Nephron progenitor cell (in vitro differentiated cells): ENCODE data around the gene RPTOR.

Experiments
- DNase-seq: peaks from one replicate; pipeline ENCODE4 v3.0.0; 2021
- H3K27ac Mint-ChIP-seq: 2 replicates; pipeline ENCODE4 v1.8.0; 2021; ENCODE audit warnings: mild to moderate bottlenecking, moderate library complexity, mixed read lengths
- H3K27me3 Mint-ChIP-seq: 2 replicates; pipeline ENCODE4 v1.8.0; 2021; ENCODE audit warnings: mild to moderate bottlenecking, low read depth, mixed read lengths; ENCODE audit not compliant: poor library complexity
- H3K36me3 Mint-ChIP-seq: 2 replicates; pipeline ENCODE4 v1.8.0; 2021; ENCODE audit warnings: low read depth, mixed read lengths
- H3K4me1 Mint-ChIP-seq: 2 replicates; pipeline ENCODE4 v1.8.0; 2021; ENCODE audit warnings: mixed read lengths
- H3K4me3 Mint-ChIP-seq: 2 replicates; pipeline ENCODE4 v1.8.0; 2021; ENCODE audit warnings: mild to moderate bottlenecking, moderate library complexity, mixed read lengths
- H3K9me3 Mint-ChIP-seq: 2 replicates; pipeline ENCODE4 v1.8.0; 2021; ENCODE audit warnings: mild to moderate bottlenecking, moderate library complexity, mixed read lengths
- TF ChIP-seq, protein P1 (sequence below): fragments of 200-600 bp; sonication (generic); IDR thresholded peaks from 2 replicates; pipeline ENCODE4 v1.5.0; 2021; ENCODE audit warnings: antibody characterized with exemption

The RPTOR gene

DNA sequence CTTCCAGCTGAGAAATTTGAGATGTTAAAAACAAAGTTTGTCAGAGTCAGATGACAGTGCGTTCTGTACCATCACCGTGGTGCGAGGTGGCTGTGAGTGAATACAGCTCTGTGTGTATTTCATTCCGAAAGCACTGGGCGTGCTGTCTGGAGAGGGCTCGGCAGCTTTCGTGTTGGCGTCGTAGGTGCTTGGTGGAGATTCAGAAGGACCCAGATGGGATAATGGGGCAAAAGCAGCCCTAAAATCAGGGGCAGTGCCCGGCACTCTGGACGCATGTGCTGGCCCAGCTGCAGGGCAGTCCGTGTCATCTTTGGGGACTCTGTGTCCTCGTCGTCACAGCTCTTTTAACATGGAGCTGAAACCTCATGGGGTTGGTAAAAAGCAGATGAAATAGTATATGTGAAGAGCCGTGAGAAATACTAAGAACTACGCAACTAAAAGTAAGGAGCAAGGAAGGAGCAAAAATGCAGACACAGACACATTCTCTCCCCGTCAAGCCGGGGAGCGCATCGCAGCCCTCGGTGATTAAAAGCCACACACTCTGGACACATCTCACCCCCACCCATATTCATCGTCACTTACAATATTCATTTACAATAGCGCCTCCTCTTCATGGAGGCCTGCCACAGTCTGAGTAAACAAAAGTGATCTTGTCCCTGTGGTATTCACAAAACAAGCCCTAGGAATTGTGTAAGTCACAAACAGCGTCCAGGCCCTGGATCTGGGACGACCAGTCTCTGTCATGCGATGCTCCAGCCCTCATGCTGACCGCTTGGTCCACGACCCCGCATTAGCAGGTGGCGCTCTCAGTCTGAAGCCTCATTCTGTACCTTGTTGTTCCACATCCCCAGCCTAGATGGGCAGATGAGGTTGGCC lies 206.7 kb downstream of the RPTOR start:
- H3K9me3 Mint-ChIP-seq = no peaks in the 10 kb centered on the region
- TF ChIP-seq, protein P1, sequence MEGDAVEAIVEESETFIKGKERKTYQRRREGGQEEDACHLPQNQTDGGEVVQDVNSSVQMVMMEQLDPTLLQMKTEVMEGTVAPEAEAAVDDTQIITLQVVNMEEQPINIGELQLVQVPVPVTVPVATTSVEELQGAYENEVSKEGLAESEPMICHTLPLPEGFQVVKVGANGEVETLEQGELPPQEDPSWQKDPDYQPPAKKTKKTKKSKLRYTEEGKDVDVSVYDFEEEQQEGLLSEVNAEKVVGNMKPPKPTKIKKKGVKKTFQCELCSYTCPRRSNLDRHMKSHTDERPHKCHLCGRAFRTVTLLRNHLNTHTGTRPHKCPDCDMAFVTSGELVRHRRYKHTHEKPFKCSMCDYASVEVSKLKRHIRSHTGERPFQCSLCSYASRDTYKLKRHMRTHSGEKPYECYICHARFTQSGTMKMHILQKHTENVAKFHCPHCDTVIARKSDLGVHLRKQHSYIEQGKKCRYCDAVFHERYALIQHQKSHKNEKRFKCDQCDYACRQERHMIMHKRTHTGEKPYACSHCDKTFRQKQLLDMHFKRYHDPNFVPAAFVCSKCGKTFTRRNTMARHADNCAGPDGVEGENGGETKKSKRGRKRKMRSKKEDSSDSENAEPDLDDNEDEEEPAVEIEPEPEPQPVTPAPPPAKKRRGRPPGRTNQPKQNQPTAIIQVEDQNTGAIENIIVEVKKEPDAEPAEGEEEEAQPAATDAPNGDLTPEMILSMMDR = no peak
- no peak for DNase-seq
- no peaks in the 10 kb centered on the region for H3K27me3 Mint-ChIP-seq
- peaks cover 31% of the 10 kb centered on the region for H3K36me3 Mint-ChIP-seq
- peak overlapping the region; percentile 77 for H3K27ac Mint-ChIP-seq
- H3K4me3 Mint-ChIP-seq = no peak overlapping the region
- H3K4me1 Mint-ChIP-seq = peaks cover 48% of the 10 kb centered on the region

DNA sequence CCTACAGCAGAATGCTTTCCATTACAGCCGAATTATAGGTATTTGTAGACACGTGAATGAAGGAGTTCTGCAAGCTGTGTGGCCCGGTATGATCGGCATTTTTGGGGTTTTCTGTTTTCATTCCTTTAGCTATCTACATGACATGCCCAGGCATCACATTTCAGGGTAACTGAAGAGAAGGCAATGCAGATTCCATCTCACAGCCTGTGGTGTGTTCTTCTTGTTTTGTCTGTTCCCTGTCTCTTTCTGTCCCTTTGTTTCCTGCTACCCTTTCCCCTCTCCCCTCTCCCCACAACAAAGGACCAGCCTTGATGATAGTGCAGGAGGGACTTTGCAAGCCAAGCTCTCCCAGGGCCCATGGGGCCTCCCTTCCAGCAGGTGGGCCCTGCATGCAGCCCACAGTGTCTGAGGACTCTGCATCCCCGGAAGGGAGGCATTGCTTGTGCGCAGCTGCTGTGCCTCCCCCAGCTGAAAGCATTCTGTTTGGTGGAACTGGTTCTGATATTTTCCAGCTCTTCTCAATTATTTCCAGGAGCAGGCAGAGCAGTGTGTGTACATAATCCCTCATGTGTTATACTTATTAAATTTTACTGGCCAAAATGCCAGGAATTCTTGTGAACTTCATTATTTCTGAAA lies 207.4 kb downstream of the RPTOR start:
- Mint-ChIP-seq H3K9me3 (no peaks in the 10 kb centered on the region), H3K36me3 (peaks cover 32% of the 10 kb centered on the region), H3K4me3 (peak overlapping the region; percentile 33), H3K27ac (peak overlapping the region; percentile 73), H3K27me3 (no peaks in the 10 kb centered on the region), H3K4me1 (peaks cover 48% of the 10 kb centered on the region)
- TF ChIP-seq, protein P1 = no peak
- DNase-seq = no peak

DNA sequence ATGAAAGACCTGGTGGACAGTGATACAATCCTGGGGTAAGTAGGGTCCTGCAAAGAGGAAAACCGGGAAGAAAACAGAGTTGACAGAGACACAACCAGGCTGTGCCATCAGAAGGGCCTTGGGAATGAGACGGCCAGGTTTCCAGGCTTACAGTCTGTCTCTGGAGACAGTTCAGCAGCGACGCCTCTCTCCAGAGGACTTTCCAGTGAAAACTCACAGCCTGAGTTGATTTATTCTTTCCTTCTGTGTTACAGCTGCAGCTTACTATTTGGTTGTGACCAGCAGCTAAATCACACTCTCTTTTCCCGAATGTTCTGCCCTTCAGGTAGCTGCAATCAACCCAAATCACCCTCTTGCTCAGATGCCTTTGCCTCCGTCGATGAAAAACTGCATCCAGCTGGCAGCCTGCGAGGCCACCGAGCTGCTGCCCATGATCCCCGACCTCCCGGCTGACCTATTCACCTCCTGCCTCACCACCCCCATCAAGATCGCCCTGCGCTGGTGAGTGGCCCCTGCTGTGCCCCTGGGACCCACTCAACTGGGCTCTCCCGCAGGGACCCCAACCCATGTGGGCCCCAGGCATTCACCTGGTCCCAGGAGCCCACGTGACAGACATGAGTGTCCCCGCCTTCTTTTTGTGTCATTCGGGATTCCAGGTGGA lies 209.2 kb downstream of the RPTOR start:
- H3K4me3 Mint-ChIP-seq = peak overlapping the region; percentile 61
- TF ChIP-seq, protein P1 = no peak
- peaks cover 29% of the 10 kb centered on the region for H3K36me3 Mint-ChIP-seq
- H3K9me3 Mint-ChIP-seq = no peaks in the 10 kb centered on the region
- no peak for DNase-seq
- peak overlapping the region; percentile 96 for H3K27ac Mint-ChIP-seq
- no peaks in the 10 kb centered on the region for H3K27me3 Mint-ChIP-seq
- peaks cover 57% of the 10 kb centered on the region for H3K4me1 Mint-ChIP-seq

DNA sequence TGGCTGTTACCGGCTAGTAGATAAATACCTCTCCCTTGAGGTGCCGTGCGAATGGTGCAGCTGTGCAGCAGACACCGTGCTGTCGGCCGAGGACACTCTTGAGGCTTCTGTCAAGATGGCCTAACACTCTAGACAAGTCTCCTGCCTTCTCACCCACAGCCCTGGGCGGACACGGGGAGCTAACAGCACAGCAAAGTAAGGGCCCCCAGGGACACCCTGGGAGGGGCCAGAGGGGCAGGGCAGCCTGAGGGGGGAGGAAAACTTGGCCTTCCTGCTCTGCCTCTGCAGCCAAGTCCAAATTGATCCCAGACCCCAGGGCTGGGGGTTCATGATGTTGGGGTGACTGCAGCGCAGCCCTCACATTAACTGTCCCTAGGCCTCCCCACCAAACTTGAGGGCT lies 210.2 kb downstream of the RPTOR start:
- no peak for DNase-seq
- H3K27ac Mint-ChIP-seq = peak overlapping the region; percentile 46
- H3K9me3 Mint-ChIP-seq = no peaks in the 10 kb centered on the region
- no peaks in the 10 kb centered on the region for H3K27me3 Mint-ChIP-seq
- TF ChIP-seq, protein P1 = no peak
- H3K4me3 Mint-ChIP-seq = no peak overlapping the region
- H3K36me3 Mint-ChIP-seq = peaks cover 29% of the 10 kb centered on the region
- peaks cover 64% of the 10 kb centered on the region for H3K4me1 Mint-ChIP-seq

DNA sequence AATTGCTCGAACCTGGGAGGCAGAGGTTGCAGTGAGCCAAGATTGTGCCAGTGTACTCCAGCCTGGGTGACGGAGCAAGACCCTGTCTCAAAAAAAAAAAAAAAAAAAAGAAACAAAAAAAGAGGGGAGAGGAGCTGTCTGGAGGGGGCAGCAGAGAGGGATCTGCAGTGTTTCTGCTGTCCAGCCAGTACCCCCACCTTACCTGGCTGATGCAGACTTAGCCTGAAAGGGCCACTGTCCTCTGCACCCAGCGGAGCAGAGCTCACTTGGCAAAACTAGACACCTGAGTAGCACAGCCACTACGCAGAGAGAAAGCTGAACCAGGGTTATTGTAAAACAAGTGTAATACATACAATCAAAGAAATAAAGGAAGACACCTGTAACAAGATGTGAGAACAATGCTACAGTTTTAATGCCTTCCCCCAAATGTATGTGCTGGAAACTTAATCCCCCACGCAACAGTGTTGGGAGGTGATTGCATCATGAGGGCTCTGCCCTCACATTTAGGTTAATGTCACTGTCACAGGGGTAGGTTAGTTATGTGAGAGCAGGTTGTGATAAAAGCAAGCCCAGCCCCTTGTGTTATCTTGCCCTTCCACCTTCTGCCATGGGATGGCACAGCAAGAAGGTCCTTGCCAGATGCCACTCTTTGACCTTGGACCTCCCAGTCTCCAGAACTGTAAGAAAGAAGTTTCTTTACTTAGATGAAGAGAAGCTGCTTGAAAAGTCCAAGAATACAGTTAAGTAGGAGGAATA lies 211.2 kb downstream of the RPTOR start:
- Mint-ChIP-seq H3K36me3 (peaks cover 29% of the 10 kb centered on the region), H3K27ac (no peak overlapping the region), H3K4me1 (peaks cover 57% of the 10 kb centered on the region), H3K9me3 (no peaks in the 10 kb centered on the region), H3K27me3 (no peaks in the 10 kb centered on the region), H3K4me3 (no peak overlapping the region)
- TF ChIP-seq, protein P1 = no peak
- no peak for DNase-seq
